Pancreas (tissue), 10 donors: ENCODE measurements around the gene ST8SIA1. TPM values are rescaled to one million over a fixed set of nuclear protein-coding genes. Genes with fewer than 3 reads are reported as not detected.

Experiments
- ATAC-seq, 4 donors: fragments of 200-7000 bp; cut with Tn5 transposase; one replicate each; pipeline versions ENCODE4 v1.8.0 to v1.9.1; 2020; ENCODE audit warnings: mild to moderate bottlenecking in 4 of 4, moderate library complexity in 4 of 4
- DNase-seq, 6 donors: peaks; one replicate each; pipeline ENCODE4 v3.0.0-alpha.2; 2020
- FAIRE-seq: peaks from 2 replicates; lab custom pipeline; 2012; peaks lifted over from hg19 to GRCh38; lab: Jason Lieb, UNC
- H3K27ac ChIP-seq, 4 donors: fragments of 200-600 bp; sonication (generic); 1 replicate in 3 of 4; 2 replicates in 1 of 4; pipeline versions ENCODE4 v1.5.0 to v1.8.0; 2020
- H3K27me3 ChIP-seq, 4 donors: fragments of 200-600 bp; one replicate each; pipeline ENCODE4 v1.8.0; 2021
- H3K36me3 ChIP-seq, 3 donors: fragments of 200-600 bp; sonication (generic) in 1 of 3; one replicate each; pipeline versions ENCODE4 v1.5.0 to v1.8.0; 2020 to 2021
- H3K4me1 ChIP-seq, 3 donors: fragments of 200-600 bp; one replicate each; pipeline ENCODE4 v1.8.0; 2021
- H3K4me3 ChIP-seq, 4 donors: fragments of 200-600 bp; sonication (generic) in 2 of 4; one replicate each; pipeline versions ENCODE4 v1.5.0 to v1.8.0; 2020 to 2021
- H3K9me3 ChIP-seq, 4 donors: fragments of 200-600 bp; one replicate each; pipeline ENCODE4 v1.8.0; 2021
- CTCF ChIP-seq, 4 donors: fragments of 200-600 bp; sonication (generic) in 3 of 4; IDR thresholded peaks; one replicate each; pipeline versions ENCODE4 v1.5.0 to v1.8.0; 2021; ENCODE audit warnings: antibody characterized with exemption in 4 of 4
- WGBS, 2 donors: extraction: QIAGEN DNeasy Blood & Tissue Kit; methylation state at CpG; one replicate each; pipeline ENCODE4 v1.1.7; 2013; 5-methylcytosine and 5-hydroxymethylcytosine counted together
- intact Hi-C, 3 donors: fragments of 100-400 bp; cut with DNase I; formaldehyde crosslinking; loops; one replicate each; pipeline versions ENCODE4 v1.11.1 to v1.14.2; 2022
- polyA plus RNA-seq, 2 donors: library from polyadenylated mRNA; stranded (reverse); fragments of 200-250 nt; gene quantifications; one replicate each; pipeline ENCODE4 v1.2.3, GENCODE V29; 2013
- total RNA-seq, 6 donors: library from RNA; stranded (reverse); fragmentation: NEBNext Ultra II Directional in 4 of 6; extraction: Animal tissue kit (Norgen Biotek cat#: 25700) in 4 of 6; gene quantifications; one replicate each; pipeline versions ENCODE4 v1.2.1 to v1.2.4, GENCODE V29; 2021 to 2023
- donor health status: healthy with polysubstance abuse.
- donor health status: DM: no; HTN: no; CAD: no; lungs with moderate emphysema.
- donor health status: DM: no; HTN: no; CAD: no.
- donor health status: control.
- donor health status: control.
- donor health status: Bipolar disorder and iron deficiency.
- donor health status: DM: yes; HTN: yes; CAD: no.
- donor health status: DM: no; HTN: no; CAD: no.
- donor health status: DM: no; HTN: no; CAD: no.
- donor health status: DM: yes; HTN: yes; CAD: no.

The ST8SIA1 gene
- total and polyA plus RNA-seq, 8 donors, result 0.38 to 1.5 (median 0.88) TPM; not detected in 2

- intact Hi-C loops, result no loop called here
- Histone ChIP-seq H3K27ac (no peak overlapping the region), H3K36me3 (no peaks in the 10 kb centered on the region), H3K4me3 (no peak overlapping the region), H3K9me3 (no peaks in the 10 kb centered on the region), H3K4me1 (no peaks in the 10 kb centered on the region), H3K27me3 (no peaks in the 10 kb centered on the region)
- ATAC-seq (no peak), FAIRE-seq (no peak), DNase-seq (no peak)
- WGBS, 2 donors, result 30 to 31% methylated on average over 1 of the region's 1 CpG
- TF ChIP-seq CTCF (IDR thresholded peaks at IDR 0.05), result no peak
Measured at GRCh38 chr12:22285846-22286245, 48.7 kb downstream of the ST8SIA1 start.

GRCh38 chr12:22284871-22285270 is 49.6 kb downstream of the ST8SIA1 start:
- Histone ChIP-seq H3K9me3 (no peaks in the 10 kb centered on the region), H3K4me3 (no peak overlapping the region), H3K27me3 (no peaks in the 10 kb centered on the region), H3K4me1 (no peaks in the 10 kb centered on the region), H3K27ac (no peak overlapping the region), H3K36me3 (no peaks in the 10 kb centered on the region)
- FAIRE-seq (no peak), DNase-seq (no peak), ATAC-seq (no peak)
- TF ChIP-seq CTCF (IDR thresholded peaks at IDR 0.05), result no peak
- WGBS, 2 donors, result 35 to 38% methylated on average over 1 of the region's 1 CpG
- intact Hi-C loops, result no loop called here

GRCh38 chr12:22283508-22283907 is 51.0 kb downstream of the ST8SIA1 start:
- FAIRE-seq (no peak), DNase-seq (no peak), ATAC-seq (no peak)
- 78 to 83% methylated on average over 4 of the region's 4 CpGs for WGBS, 2 donors
- Histone ChIP-seq H3K27ac (no peak overlapping the region), H3K27me3 (no peaks in the 10 kb centered on the region), H3K4me3 (no peak overlapping the region), H3K9me3 (no peaks in the 10 kb centered on the region), H3K36me3 (no peaks in the 10 kb centered on the region), H3K4me1 (no peaks in the 10 kb centered on the region)
- intact Hi-C loops, result no loop called here
- TF ChIP-seq CTCF (IDR thresholded peaks at IDR 0.05), result no peak

- WGBS, 2 donors, result 59 to 79% methylated on average over 3 of the region's 3 CpGs
- intact Hi-C loops, result no loop called here
- no peaks in the 10 kb centered on the region for H3K4me1 ChIP-seq
- TF ChIP-seq CTCF (IDR thresholded peaks at IDR 0.05), result no peak
- no peaks in the 10 kb centered on the region for H3K9me3 ChIP-seq
- H3K27me3 ChIP-seq, result no peaks in the 10 kb centered on the region
- FAIRE-seq (no peak), ATAC-seq (peak in 3 of 4 donors; percentile 31 to 59 (median 35)), DNase-seq (no peak)
- no peaks in the 10 kb centered on the region for H3K36me3 ChIP-seq
- H3K27ac ChIP-seq, result no peak overlapping the region
- no peak overlapping the region for H3K4me3 ChIP-seq
Measured at GRCh38 chr12:22283006-22283506, 51.5 kb downstream of the ST8SIA1 start.

- WGBS, 2 donors, result 70 to 79% methylated on average over 6 of the region's 6 CpGs
- FAIRE-seq (no peak), ATAC-seq (peak in 2 of 4 donors; percentile 13 to 50), DNase-seq (no peak)
- H3K27ac ChIP-seq, result no peak overlapping the region
- no peaks in the 10 kb centered on the region for H3K4me1 ChIP-seq
- intact Hi-C loops, result no loop called here
- no peak for TF ChIP-seq CTCF (IDR thresholded peaks at IDR 0.05)
- no peaks in the 10 kb centered on the region for H3K27me3 ChIP-seq
- H3K4me3 ChIP-seq, result no peak overlapping the region
- no peaks in the 10 kb centered on the region for H3K36me3 ChIP-seq
- no peaks in the 10 kb centered on the region for H3K9me3 ChIP-seq
Measured at GRCh38 chr12:22282283-22282682, 52.2 kb downstream of the ST8SIA1 start.
